Panc1 (cell line): ENCODE results near the gene ABCC4.

Experiments used
- TF ChIP-seq, protein P1 (sequence below): fragments of 450-650 bp; IDR thresholded peaks from 2 replicates; pipeline ENCODE4 v1.5.1; 2017; ENCODE audit warnings: mild to moderate bottlenecking
- TF ChIP-seq, protein P2 (sequence below), 2 experiments: IDR thresholded peaks; 2 replicates each; pipeline ENCODE4 v1.6.1; 2011 to 2012; ENCODE audit warnings: low read depth in 2 of 2, control low read depth in 1 of 2, low read length in 1 of 2, mild to moderate bottlenecking in 1 of 2, moderate library complexity in 1 of 2; ENCODE audit not compliant: insufficient read depth in 1 of 2

GRCh38 chr13:95267662-95268342 is 33.4 kb downstream of the ABCC4 start:
- TF ChIP-seq, protein P1, sequence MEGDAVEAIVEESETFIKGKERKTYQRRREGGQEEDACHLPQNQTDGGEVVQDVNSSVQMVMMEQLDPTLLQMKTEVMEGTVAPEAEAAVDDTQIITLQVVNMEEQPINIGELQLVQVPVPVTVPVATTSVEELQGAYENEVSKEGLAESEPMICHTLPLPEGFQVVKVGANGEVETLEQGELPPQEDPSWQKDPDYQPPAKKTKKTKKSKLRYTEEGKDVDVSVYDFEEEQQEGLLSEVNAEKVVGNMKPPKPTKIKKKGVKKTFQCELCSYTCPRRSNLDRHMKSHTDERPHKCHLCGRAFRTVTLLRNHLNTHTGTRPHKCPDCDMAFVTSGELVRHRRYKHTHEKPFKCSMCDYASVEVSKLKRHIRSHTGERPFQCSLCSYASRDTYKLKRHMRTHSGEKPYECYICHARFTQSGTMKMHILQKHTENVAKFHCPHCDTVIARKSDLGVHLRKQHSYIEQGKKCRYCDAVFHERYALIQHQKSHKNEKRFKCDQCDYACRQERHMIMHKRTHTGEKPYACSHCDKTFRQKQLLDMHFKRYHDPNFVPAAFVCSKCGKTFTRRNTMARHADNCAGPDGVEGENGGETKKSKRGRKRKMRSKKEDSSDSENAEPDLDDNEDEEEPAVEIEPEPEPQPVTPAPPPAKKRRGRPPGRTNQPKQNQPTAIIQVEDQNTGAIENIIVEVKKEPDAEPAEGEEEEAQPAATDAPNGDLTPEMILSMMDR, result no peak
- TF ChIP-seq, protein P2, sequence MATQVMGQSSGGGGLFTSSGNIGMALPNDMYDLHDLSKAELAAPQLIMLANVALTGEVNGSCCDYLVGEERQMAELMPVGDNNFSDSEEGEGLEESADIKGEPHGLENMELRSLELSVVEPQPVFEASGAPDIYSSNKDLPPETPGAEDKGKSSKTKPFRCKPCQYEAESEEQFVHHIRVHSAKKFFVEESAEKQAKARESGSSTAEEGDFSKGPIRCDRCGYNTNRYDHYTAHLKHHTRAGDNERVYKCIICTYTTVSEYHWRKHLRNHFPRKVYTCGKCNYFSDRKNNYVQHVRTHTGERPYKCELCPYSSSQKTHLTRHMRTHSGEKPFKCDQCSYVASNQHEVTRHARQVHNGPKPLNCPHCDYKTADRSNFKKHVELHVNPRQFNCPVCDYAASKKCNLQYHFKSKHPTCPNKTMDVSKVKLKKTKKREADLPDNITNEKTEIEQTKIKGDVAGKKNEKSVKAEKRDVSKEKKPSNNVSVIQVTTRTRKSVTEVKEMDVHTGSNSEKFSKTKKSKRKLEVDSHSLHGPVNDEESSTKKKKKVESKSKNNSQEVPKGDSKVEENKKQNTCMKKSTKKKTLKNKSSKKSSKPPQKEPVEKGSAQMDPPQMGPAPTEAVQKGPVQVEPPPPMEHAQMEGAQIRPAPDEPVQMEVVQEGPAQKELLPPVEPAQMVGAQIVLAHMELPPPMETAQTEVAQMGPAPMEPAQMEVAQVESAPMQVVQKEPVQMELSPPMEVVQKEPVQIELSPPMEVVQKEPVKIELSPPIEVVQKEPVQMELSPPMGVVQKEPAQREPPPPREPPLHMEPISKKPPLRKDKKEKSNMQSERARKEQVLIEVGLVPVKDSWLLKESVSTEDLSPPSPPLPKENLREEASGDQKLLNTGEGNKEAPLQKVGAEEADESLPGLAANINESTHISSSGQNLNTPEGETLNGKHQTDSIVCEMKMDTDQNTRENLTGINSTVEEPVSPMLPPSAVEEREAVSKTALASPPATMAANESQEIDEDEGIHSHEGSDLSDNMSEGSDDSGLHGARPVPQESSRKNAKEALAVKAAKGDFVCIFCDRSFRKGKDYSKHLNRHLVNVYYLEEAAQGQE (IDR thresholded peaks at IDR 0.05; ENCODE audit: insufficient read depth in 1 of 2, low read depth in 2 of 2, low read length in 1 of 2), result no peak
